Measurements from ENCODE around the gene ITIH2.
"Not testable (repeated sequence)": the region's sequence is repeated elsewhere in the genome, so short reads cannot be mapped to it uniquely, and the experiment has no call there.

Gene ITIH2

DNA sequence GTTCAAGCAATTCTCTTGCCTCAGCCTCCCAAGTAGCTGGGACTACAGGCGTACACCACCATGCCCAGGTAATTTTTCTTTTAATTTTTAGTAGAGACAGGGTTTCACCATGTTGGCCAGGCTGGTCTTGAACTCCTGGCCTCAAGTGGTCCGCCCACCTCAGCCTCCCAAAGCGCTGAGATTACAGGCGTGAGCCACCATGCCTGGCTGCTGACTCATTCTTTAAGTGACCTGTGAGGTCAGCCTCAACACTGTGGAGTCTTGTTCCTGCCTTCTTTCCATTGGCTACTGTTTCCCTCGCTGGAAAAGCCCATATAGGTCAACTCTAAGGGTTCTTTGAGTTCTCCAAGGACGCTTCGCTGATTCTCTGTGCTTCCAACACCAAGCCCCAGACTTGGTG lies 45.5 kb downstream of the ITIH2 start:
- not testable (repeated sequence) for DNase-seq (ENCODE audit: low read depth in 2 of 2)

- DNase-seq (ENCODE audit: low read depth in 2 of 2) = no peak
These were observed 47.1 kb downstream of the ITIH2 start for GRCh38 chr10:7750222-7750621.

- DNase-seq (ENCODE audit: low read depth in 2 of 2) = no peak
These were observed 49.1 kb downstream of the ITIH2 start for GRCh38 chr10:7752251-7752650.

- DNase-seq (ENCODE audit: low read depth in 2 of 2) = no peak
These were observed 52.0 kb downstream of the ITIH2 start for GRCh38 chr10:7755103-7755502.

DNA sequence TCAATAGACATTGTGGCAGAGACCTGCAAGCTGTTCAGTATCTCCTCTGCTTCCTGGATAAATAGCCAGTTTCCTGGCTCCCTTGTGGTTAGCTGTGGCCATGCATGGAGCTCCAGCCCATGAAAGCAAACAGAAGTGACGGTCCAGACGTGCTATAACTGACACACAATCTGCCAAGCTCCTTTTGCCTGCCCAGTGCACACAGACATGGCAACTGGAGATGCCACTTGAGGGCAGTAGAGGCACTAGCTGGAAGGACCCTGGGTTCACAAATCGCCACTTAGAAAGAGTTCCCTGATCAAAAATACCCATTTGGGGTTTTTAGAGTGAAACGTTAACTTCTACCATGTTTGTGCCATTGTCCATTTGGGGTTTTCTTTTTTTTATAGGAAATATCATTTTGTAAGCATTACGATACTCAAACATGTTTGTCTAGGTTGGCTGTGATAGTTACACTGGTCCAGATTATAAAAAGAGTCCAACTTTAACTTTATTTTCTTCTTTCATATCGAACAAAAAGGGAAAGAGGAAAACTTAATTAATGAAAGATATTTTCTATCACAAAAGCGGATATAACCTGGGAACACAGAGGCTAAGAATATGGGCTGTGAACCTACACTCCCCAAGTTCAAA lies 53.4 kb downstream of the ITIH2 start:
- no peak for DNase-seq (ENCODE audit: low read depth in 2 of 2)

- no peak for DNase-seq (ENCODE audit: low read depth in 2 of 2)
These were observed 60.8 kb downstream of the ITIH2 start for GRCh38 chr10:7763929-7764328.

DNA sequence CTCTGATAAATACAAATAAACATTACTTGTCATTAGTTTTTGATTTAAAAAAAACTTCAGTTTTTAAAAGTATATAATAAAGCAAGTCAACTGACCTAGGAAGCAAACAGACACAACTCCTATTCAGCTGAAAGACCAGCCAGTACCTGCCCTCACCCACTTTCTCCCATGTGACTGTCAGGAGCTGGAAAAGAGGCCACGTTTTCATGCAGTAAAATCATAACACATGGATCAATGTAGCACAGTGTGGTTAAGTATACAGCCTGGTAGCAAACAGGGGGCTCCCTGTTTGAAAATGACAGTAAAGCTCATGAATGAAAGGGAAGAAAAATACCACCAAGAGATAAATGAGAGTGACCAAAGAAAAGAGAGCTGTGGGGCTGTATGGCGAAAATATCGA lies 63.1 kb downstream of the ITIH2 start:
- no peak for DNase-seq (ENCODE audit: low read depth in 2 of 2)

GRCh38 chr10:7767209-7767608 lies 64.1 kb downstream of the ITIH2 start:
- no peak for DNase-seq (ENCODE audit: low read depth in 2 of 2)

DNA sequence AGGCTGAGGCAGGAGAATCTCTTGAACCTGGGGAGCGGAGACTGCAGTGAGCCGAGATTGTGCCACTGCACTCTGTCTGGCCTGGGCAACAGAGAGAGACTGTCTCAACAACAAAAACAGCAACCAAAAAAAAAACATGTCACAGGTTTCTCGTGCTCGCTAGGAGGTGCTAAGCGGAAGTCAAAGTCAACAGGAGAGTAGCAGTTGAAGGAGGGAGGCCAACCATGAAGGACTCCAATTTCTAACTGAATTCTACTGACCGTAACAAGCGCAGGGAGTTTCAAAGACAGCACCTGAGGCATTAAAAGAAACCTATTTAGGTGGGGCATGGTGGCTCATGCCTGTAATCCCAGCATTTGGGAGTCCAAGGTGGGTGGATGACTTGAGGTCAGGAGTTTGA lies 65.3 kb downstream of the ITIH2 start:
- DNase-seq (ENCODE audit: low read depth in 2 of 2) = no peak

DNA sequence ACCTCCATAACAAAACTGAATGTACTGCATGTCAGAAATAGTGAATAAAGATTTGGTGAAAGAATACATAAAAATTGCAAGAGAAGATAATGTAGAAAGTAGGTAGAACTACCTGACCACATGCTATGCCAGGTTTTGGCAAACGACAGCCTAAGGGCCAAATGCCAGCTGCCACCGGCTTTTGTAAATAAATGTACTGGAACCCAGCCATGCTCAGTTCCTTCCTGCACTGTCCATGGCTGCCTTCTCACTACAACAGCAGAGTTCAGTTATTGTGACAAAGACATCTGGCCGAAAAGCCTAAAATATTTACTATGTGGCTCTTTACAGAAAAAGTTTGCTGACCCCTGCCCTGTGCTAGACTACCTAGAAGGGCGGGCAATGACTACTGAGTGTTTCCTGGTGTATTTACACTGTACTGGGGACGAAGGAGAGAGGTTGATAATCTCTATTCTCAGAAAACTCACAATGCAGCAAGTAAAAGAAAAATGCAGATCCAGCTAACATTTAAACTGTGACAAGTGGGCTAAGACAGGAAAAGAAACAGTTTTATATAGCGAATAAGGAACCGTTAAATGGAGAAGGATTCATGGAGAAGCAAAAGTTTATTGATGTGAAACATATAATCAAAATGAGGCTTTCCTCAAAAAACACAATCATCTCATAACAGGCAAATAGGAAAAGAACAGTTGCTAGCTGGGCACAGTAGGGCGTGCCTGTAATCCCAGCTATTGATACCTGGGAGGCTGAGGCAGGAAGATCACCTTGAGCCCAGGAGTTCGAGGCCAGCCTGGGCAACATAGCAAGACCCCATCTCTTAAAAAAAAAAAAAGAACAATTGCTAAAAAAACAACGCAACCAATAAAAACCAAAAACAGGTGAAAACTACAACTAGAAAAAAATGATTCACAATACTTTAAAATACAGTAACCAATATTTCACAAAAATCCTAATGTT lies 71.0 kb downstream of the ITIH2 start:
- DNase-seq (ENCODE audit: low read depth in 2 of 2) = no peak

GRCh38 chr10:7776777-7777176 lies 73.7 kb downstream of the ITIH2 start:
- DNase-seq (ENCODE audit: low read depth in 2 of 2) = no peak

DNA sequence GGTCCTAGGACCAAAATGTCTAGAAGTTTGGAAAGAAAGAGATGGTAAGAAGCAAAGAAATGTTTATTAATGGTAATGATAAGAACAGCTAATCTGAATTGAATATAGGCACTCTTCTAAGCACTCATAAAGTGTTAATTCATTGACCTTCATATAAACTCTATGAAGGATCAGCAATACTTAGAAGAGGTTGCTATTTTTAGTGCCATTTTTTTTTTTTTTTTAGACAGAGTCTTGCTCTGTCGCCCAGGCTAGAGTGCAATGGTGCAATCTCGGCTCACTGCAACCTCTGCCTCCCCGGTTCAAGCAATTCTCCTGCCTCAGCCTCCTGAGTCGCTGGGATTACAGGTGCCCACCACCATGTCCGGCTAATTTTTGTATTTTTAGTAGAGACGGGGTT lies 79.1 kb downstream of the ITIH2 start:
- not testable (repeated sequence) for DNase-seq (ENCODE audit: low read depth in 2 of 2)

DNA sequence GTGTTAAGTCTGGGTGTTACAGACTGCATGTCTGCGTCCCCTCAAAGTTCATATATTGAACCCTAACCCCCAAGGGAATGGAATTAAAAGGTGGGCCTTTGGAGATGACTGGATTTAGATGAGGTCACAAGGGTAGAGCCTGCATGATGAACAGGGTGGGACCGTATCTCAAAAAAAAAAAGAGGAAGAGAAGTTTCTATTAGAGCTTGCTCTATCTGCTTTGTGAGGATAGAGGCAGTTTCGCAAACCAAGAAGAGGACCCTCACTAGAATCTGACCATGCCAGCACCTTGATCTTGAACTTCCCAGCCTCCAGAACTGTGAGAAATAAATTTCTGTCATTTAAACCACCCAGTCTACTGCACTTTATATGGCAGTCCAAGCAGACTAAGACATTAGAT lies 83.3 kb downstream of the ITIH2 start:
- DNase-seq (ENCODE audit: low read depth in 2 of 2) = no peak

DNA sequence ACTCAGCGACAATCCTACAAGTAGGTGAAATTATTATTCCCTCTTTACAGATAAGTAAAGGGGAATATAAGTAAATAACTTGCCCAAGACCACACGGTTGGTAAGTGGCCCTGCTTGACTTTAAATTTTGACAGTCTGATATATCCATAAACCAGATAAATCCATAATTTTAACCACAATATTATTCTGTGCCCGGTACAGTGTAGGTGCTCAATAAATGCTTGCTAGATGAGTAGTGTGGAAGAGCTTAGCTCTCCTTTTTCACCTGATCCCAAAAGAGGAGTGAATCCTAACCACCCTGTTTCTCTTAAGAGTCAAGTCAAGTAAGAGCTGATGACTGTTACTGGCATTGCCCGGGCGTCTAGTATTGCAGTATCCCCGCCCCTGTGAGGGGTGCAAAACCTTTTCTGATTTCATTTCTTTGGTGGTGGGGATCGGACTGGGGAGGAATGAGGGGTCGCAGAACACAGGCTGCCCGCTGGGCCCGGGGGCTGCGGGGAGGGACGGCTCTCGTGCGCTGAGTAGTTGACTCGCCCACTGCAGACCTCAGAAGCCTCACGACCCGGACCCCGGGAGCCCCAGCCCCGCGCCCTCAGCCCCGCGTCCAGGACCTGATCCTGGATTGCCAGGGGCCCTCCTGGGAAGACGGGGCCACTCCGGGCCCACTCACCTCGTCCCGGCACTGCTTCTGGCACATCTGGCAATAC lies 84.2 kb downstream of the ITIH2 start:
- peak in 1 of 2 donors; percentile 3 for DNase-seq (ENCODE audit: low read depth in 2 of 2)

DNA sequence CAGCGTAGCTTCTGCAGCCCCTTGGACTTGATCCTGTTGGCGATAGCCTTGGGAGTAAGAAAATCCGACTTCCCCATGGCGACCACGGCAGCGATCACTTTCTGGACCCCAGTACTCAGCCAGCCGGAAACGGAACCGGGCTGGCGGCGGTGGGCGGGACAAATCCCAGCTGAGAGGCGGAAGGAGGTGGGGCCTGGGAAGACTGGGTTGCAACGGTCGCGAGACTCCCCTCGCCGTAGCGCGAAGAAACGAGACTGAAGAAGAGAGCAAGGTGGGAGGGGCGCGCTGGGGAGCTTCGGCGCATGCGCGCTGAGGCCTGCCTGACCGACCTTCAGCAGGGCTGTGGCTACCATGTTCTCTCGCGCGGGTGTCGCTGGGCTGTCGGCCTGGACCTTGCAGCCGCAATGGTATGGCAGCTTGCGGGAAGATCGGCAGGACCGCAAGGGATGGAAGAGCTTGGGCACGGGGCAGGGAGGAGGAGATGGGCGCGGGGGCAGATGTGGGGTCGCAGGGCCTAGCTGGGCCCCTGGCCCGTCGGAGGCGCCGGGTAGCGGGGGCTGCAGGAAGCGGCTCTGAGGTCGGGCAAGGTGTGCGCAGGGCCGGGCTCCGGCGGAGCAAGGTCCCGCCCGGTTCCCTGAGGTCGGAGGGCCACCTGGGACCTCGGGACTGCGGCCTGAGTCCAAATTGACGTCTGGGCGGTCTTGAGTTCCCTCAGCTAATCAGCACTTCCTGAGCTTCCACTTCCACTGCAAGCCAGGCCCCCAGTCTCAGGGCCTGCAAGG lies 84.9 kb downstream of the ITIH2 start, which contains the start of the genes ATP5F1C and KIN:
TSS of gene ATP5F1C (plus strand) at position 321 of the 782 bp plus-strand sequence. CDS start at position 352, 31 bp downstream.
TSS of gene KIN (minus strand) at position 137 of the 782 bp plus-strand sequence. CDS start at position 77, 60 bp downstream.
- DNase-seq (ENCODE audit: low read depth in 2 of 2) = peak; percentile 96 to 98

DNA sequence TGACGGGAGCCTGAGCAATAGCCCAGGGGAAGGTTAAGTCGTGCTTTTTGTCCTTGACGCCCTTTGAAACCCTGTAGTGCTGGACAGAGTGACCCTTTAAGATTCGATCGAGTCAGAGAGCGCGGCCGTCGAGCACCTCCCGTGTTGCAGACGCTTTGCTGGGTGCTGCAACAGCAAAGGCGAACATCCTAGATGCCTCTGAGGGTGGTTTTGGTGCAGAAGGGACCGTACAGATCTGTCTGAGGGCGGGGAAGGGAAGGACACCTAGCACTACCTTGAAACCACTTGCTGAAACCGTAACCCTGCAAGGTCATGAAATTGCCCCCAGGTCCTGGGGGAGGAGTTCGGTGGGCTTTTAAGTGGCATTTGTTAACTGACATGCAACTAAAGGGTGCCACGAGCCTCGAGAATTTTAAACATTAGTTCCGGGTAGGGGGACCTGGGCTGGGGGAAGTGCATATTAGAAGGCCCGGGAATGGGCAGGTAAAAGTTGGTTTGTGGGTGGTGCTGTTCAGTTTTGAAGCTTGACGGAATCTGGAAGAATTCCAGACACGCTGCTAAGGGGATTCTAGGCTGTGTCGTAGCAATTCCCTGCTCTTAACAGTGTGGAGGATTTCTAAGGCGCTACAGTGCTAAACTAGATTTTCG lies 85.6 kb downstream of the ITIH2 start:
- DNase-seq (ENCODE audit: low read depth in 2 of 2) = no peak

- DNase-seq (ENCODE audit: low read depth in 2 of 2) = no peak
These were observed 86.3 kb downstream of the ITIH2 start for GRCh38 chr10:7789390-7789789.

- no peak for DNase-seq (ENCODE audit: low read depth in 2 of 2)
These were observed 89.4 kb downstream of the ITIH2 start for GRCh38 chr10:7792541-7792940.

- DNase-seq (ENCODE audit: low read depth in 2 of 2) = no peak
These were observed 91.3 kb downstream of the ITIH2 start for GRCh38 chr10:7794251-7795026.

GRCh38 chr10:7795605-7796004 lies 92.5 kb downstream of the ITIH2 start:
- DNase-seq (ENCODE audit: low read depth in 2 of 2) = no peak

Measured in stimulated activated CD4-positive, alpha-beta T cell treated with anti-CD3 and anti-CD28 coated beads, Interleukin-15, amount 100 ng/mL, for 48 hours (primary cell).